Gastroesophageal sphincter (tissue), 3 donors: Measurements from ENCODE around the gene MUC6.
"Not testable (repeated sequence)": the region's sequence is repeated elsewhere in the genome, so short reads cannot be mapped to it uniquely, and the experiment has no call there.

ENCODE experiments used
- CTCF ChIP-seq, 4 experiments: fragments of 200-600 bp in 2 of 4; fragments of 450-650 bp in 2 of 4; sonication (generic) in 1 of 4; IDR thresholded peaks; one replicate each; pipeline ENCODE4 v1.5.1; 2017 to 2019; ENCODE audit warnings: antibody characterized with exemption in 4 of 4, mild to moderate bottlenecking in 2 of 4, moderate library complexity in 2 of 4
- POLR2A ChIP-seq, 2 donors: fragments of 450-650 bp; IDR thresholded peaks; one replicate each; pipeline ENCODE4 v1.6.1; 2017; ENCODE audit warnings: antibody characterized with exemption in 2 of 2, mild to moderate bottlenecking in 2 of 2, moderate library complexity in 1 of 2
- POLR2AphosphoS5 ChIP-seq: sonication (generic); formaldehyde crosslinking; IDR thresholded peaks from one replicate; pipeline ENCODE4 v1.6.1; 2017; ENCODE audit warnings: antibody characterized with exemption

GRCh38 chr11:975376-975775 lies 61.1 kb downstream of the MUC6 start:
- TF ChIP-seq CTCF (IDR thresholded peaks at IDR 0.05); POLR2A (IDR thresholded peaks at IDR 0.05); POLR2AphosphoS5: not testable (repeated sequence)
